GM12873 (cell line): ENCODE results near the gene DYNLT4.

ENCODE experiments used
- CTCF ChIP-seq: IDR thresholded peaks from 2 replicates; pipeline ENCODE4 v1.5.1; 2012; ENCODE audit warnings: low read depth, mild to moderate bottlenecking, moderate library complexity, low read length, control low read depth; ENCODE audit not compliant: insufficient read depth; ENCODE audit errors: missing control alignments

Gene DYNLT4

GRCh38 chr1:44757420-44757819 is 49.7 kb downstream of the DYNLT4 start:
- no peak for TF ChIP-seq CTCF
